Upper lobe of left lung (tissue), 4 donors: ENCODE measurements around the gene MRPL41.

Experiments
- CTCF ChIP-seq, 6 experiments: fragments of 450-650 bp in 4 of 6; fragments of 200-600 bp in 2 of 6; sonication (generic) in 2 of 6; IDR thresholded peaks; one replicate each; pipeline ENCODE4 v1.5.1; 2016 to 2019; ENCODE audit warnings: antibody characterized with exemption in 6 of 6
- POLR2A ChIP-seq, 4 donors: fragments of 450-650 bp; IDR thresholded peaks; one replicate each; pipeline ENCODE4 v1.5.1; 2016 to 2017; ENCODE audit warnings: antibody characterized with exemption in 4 of 4, mild to moderate bottlenecking in 2 of 4
- POLR2AphosphoS5 ChIP-seq, 2 donors: sonication (generic); formaldehyde crosslinking; IDR thresholded peaks; one replicate each; pipeline ENCODE4 v1.5.1; 2017; ENCODE audit warnings: antibody characterized with exemption in 2 of 2

- no peak for TF ChIP-seq POLR2AphosphoS5 (IDR thresholded peaks at IDR 0.05)
- TF ChIP-seq POLR2A (IDR thresholded peaks at IDR 0.05) = no peak
- peak in 1 of 6 experiments; percentile 4 for TF ChIP-seq CTCF (IDR thresholded peaks at IDR 0.05)
Measured at GRCh38 chr9:137589441-137590122, 37.9 kb downstream of the MRPL41 start.
